ENCODE results near the gene FRG2C. TPM values are rescaled to one million over a fixed set of nuclear protein-coding genes. Genes with fewer than 3 reads are reported as not detected.
"Not testable (repeated sequence)": the region's sequence is repeated elsewhere in the genome, so short reads cannot be mapped to it uniquely, and the experiment has no call there.

Gene FRG2C
- total RNA-seq, 1 donor from 2014 or later: not detected

DNA sequence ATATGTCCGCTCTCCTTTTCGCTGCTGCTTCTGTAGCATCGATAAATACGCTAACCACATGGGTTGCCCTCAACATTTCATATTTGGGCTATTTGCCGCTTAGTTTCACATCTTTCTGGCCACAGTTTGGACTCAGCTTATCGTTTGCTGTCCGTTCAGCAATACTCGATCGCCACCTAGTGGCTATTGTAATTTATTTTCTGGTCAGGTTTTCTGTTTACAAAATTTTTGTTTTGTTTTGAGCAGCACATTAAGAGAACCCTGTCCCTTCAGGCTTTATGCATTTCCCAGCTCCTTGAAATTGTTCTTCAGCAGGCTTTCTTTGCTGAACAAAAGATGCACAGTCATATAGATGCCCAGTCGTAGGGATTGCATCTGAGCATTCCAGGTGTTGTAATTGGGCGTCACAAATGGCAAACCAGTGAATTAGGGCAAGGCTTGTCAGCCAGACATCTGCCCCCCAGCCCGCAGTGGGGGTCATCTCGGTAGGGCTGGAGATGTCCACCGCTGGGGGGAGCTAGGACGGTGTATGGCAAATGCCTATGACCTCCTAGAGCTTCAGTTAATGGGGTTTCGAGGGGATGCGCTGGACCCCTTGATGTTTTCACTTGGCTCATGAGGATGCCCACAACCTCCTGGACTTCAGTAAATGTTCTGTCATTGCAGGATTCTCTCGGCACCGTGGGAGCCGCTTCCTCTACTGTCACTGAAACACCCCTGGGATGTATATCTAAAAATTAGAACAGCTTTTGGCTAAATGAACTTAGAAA, 20.9 kb upstream of the FRG2C start:
- H3K9me3 ChIP-seq (ENCODE audit: insufficient read depth, low read depth, low read length); H2AFZ ChIP-seq (ENCODE audit: low read depth, low read length); H3K9ac ChIP-seq (ENCODE audit: low read length); H4K20me1 ChIP-seq (ENCODE audit: insufficient read depth, low read length); H3K27ac ChIP-seq (ENCODE audit: low read depth, low read length); H3K27ac Mint-ChIP-seq (ENCODE audit: unreplicated experiment); H3K9me3 Mint-ChIP-seq (ENCODE audit: unreplicated experiment); H3K27me3 Mint-ChIP-seq (ENCODE audit: low read depth, unreplicated experiment); H3K36me3 Mint-ChIP-seq (ENCODE audit: low read depth, unreplicated experiment); H3K27me3 ChIP-seq (ENCODE audit: insufficient read depth, low read length); H3K4me1 ChIP-seq (ENCODE audit: insufficient read depth, low read length); FAIRE-seq; H3K4me3 ChIP-seq (ENCODE audit: insufficient read depth, low read depth, low read length); H3K36me3 ChIP-seq (ENCODE audit: insufficient read depth, low read length); H3K79me2 ChIP-seq (ENCODE audit: insufficient read depth, low read length): not testable (repeated sequence)
- Mint-ChIP-seq H3K4me1 (ENCODE audit: low read depth, unreplicated experiment) (peaks cover 10% of the 10 kb centered on the region), H3K4me3 (ENCODE audit: unreplicated experiment) (peak overlapping the region; percentile 94)
- TF ChIP-seq, protein P1, sequence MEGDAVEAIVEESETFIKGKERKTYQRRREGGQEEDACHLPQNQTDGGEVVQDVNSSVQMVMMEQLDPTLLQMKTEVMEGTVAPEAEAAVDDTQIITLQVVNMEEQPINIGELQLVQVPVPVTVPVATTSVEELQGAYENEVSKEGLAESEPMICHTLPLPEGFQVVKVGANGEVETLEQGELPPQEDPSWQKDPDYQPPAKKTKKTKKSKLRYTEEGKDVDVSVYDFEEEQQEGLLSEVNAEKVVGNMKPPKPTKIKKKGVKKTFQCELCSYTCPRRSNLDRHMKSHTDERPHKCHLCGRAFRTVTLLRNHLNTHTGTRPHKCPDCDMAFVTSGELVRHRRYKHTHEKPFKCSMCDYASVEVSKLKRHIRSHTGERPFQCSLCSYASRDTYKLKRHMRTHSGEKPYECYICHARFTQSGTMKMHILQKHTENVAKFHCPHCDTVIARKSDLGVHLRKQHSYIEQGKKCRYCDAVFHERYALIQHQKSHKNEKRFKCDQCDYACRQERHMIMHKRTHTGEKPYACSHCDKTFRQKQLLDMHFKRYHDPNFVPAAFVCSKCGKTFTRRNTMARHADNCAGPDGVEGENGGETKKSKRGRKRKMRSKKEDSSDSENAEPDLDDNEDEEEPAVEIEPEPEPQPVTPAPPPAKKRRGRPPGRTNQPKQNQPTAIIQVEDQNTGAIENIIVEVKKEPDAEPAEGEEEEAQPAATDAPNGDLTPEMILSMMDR (IDR thresholded peaks at IDR 0.05; ENCODE audit: insufficient read depth, low read depth, low read length): peak; percentile 38
- peak overlapping the region; percentile 69 for H3K4me2 ChIP-seq (ENCODE audit: low read length)
- peak; percentile 16 for DNase-seq (ENCODE audit: low read depth)

- H3K9me3 Mint-ChIP-seq (ENCODE audit: unreplicated experiment); H3K27me3 Mint-ChIP-seq (ENCODE audit: low read depth, unreplicated experiment); H3K4me3 ChIP-seq (ENCODE audit: insufficient read depth, low read depth, low read length); H3K4me3 Mint-ChIP-seq (ENCODE audit: unreplicated experiment); H3K36me3 Mint-ChIP-seq (ENCODE audit: low read depth, unreplicated experiment); H3K79me2 ChIP-seq (ENCODE audit: insufficient read depth, low read length); H4K20me1 ChIP-seq (ENCODE audit: insufficient read depth, low read length); H3K9ac ChIP-seq (ENCODE audit: low read length); H3K36me3 ChIP-seq (ENCODE audit: insufficient read depth, low read length); H3K27ac ChIP-seq (ENCODE audit: low read depth, low read length); FAIRE-seq; H2AFZ ChIP-seq (ENCODE audit: low read depth, low read length); H3K9me3 ChIP-seq (ENCODE audit: insufficient read depth, low read depth, low read length); H3K4me2 ChIP-seq (ENCODE audit: low read length); H3K27ac Mint-ChIP-seq (ENCODE audit: unreplicated experiment); H3K27me3 ChIP-seq (ENCODE audit: insufficient read depth, low read length); DNase-seq (ENCODE audit: low read depth); H3K4me1 ChIP-seq (ENCODE audit: insufficient read depth, low read length): not testable (repeated sequence)
- H3K4me1 Mint-ChIP-seq (ENCODE audit: low read depth, unreplicated experiment): peaks cover 10% of the 10 kb centered on the region
Measured at GRCh38 chr3:75645548-75645947, 18.6 kb upstream of the FRG2C start.

- Mint-ChIP-seq H3K27ac (ENCODE audit: unreplicated experiment) (no peak overlapping the region), H3K36me3 (ENCODE audit: low read depth, unreplicated experiment) (peaks cover 2% of the 10 kb centered on the region), H3K27me3 (ENCODE audit: low read depth, unreplicated experiment) (peaks cover 20% of the 10 kb centered on the region), H3K9me3 (ENCODE audit: unreplicated experiment) (peaks cover 3% of the 10 kb centered on the region), H3K4me3 (ENCODE audit: unreplicated experiment) (no peak overlapping the region), H3K4me1 (ENCODE audit: low read depth, unreplicated experiment) (no peaks in the 10 kb centered on the region)
- Histone ChIP-seq H2AFZ (ENCODE audit: low read depth, low read length) (no peak overlapping the region), H3K4me3 (ENCODE audit: insufficient read depth, low read depth, low read length) (no peak overlapping the region), H3K4me1 (ENCODE audit: insufficient read depth, low read length) (no peaks in the 10 kb centered on the region), H3K9me3 (ENCODE audit: insufficient read depth, low read depth, low read length) (no peaks in the 10 kb centered on the region), H3K79me2 (ENCODE audit: insufficient read depth, low read length) (no peaks in the 10 kb centered on the region), H4K20me1 (ENCODE audit: insufficient read depth, low read length) (no peaks in the 10 kb centered on the region), H3K36me3 (ENCODE audit: insufficient read depth, low read length) (no peaks in the 10 kb centered on the region), H3K27ac (ENCODE audit: low read depth, low read length) (no peak overlapping the region), H3K27me3 (ENCODE audit: insufficient read depth, low read length) (peaks cover 6% of the 10 kb centered on the region), H3K4me2 (ENCODE audit: low read length) (no peak overlapping the region), H3K9ac (ENCODE audit: low read length) (no peak overlapping the region)
- TF ChIP-seq EZH2 (IDR thresholded peaks at IDR 0.05; ENCODE audit: insufficient read depth, low read length): no peak
- TF ChIP-seq, protein P1 (IDR thresholded peaks at IDR 0.05; ENCODE audit: insufficient read depth, low read depth, low read length): no peak
- no peak for FAIRE-seq
- no peak for DNase-seq (ENCODE audit: low read depth)
Measured at GRCh38 chr3:75650191-75650590, 13.9 kb upstream of the FRG2C start.
